RWPE2 (cell line): ENCODE data around the gene C2orf68.
"Not testable (repeated sequence)": the region's sequence is repeated elsewhere in the genome, so short reads cannot be mapped to it uniquely, and the experiment has no call there.

ENCODE experiments used
- ATAC-seq: fragments of 200-7000 bp; cut with Tn5 transposase; 3 replicates; pipeline ENCODE4 v1.9.1; 2021; ENCODE audit warnings: low read depth
- DNase-seq: peaks from one replicate; pipeline ENCODE4 v3.0.0-alpha.2; 2020; ENCODE audit warnings: low spot score
- H3K27ac ChIP-seq: fragments of 450-650 bp; 2 replicates; pipeline ENCODE4 v1.5.1; 2017; ENCODE audit warnings: mild to moderate bottlenecking; ENCODE audit not compliant: poor library complexity, severe bottlenecking
- H3K27me3 ChIP-seq: fragments of 250-450 bp; sonication (Bioruptor Pico); 2 replicates; pipeline ENCODE4 v1.5.1; 2021; ENCODE audit warnings: mild to moderate bottlenecking, moderate library complexity; ENCODE audit not compliant: insufficient read depth, poor library complexity, severe bottlenecking
- H3K36me3 ChIP-seq: fragments of 250-450 bp; sonication (Bioruptor Pico); 2 replicates; pipeline ENCODE4 v1.5.1; 2020; ENCODE audit warnings: low read depth, mild to moderate bottlenecking, moderate library complexity
- H3K4me1 ChIP-seq: fragments of 250-450 bp; sonication (Bioruptor Pico); 2 replicates; pipeline ENCODE4 v1.5.1; 2021; ENCODE audit warnings: mild to moderate bottlenecking, moderate library complexity; ENCODE audit not compliant: insufficient read depth, poor library complexity, severe bottlenecking
- H3K4me3 ChIP-seq: fragments of 250-450 bp; sonication (Bioruptor Pico); 2 replicates; pipeline ENCODE4 v1.5.1; 2021; ENCODE audit warnings: mild to moderate bottlenecking, moderate library complexity; ENCODE audit not compliant: severe bottlenecking
- H3K9me3 ChIP-seq: fragments of 250-450 bp; sonication (Bioruptor Pico); 2 replicates; pipeline ENCODE4 v1.5.1; 2021; ENCODE audit warnings: mild to moderate bottlenecking, moderate library complexity; ENCODE audit not compliant: severe bottlenecking
- CTCF ChIP-seq: fragments of 450-650 bp; IDR thresholded peaks from one replicate; pipeline ENCODE4 v1.5.1; 2017; ENCODE audit warnings: mild to moderate bottlenecking, moderate library complexity; ENCODE audit not compliant: poor library complexity, severe bottlenecking

The C2orf68 gene

GRCh38 chr2:85561280-85562212 is 50.3 kb downstream of the C2orf68 start, which contains the start of gene GGCX:
TSS of gene GGCX (minus strand) at chr2:85561493. CDS start at chr2:85561428, 65 bp downstream.
- ATAC-seq (peak; percentile 94), DNase-seq (peak; percentile 93)
- Histone ChIP-seq H3K27me3 (no peaks in the 10 kb centered on the region), H3K4me3 (peak within 1 kb of the TSS; percentile 50), H3K36me3 (peaks cover 30% of the 10 kb centered on the region), H3K9me3 (no peaks in the 10 kb centered on the region), H3K27ac (peak within 1 kb of the TSS; percentile 34), H3K4me1 (no peaks in the 10 kb centered on the region)
- TF ChIP-seq CTCF, result no peak

- peak overlapping the region; percentile 34 for H3K27ac ChIP-seq
- ATAC-seq, result peak; percentile 20
Measured at GRCh38 chr2:85560812-85561279, 51.0 kb downstream of the C2orf68 start.

GRCh38 chr2:85560403-85560726 is 51.5 kb downstream of the C2orf68 start:
- H3K4me3 ChIP-seq, result peak overlapping the region; percentile 50
- H3K27ac ChIP-seq, H3K4me1 ChIP-seq, ATAC-seq, H3K27me3 ChIP-seq, H3K9me3 ChIP-seq, DNase-seq: not testable (repeated sequence)
- H3K36me3 ChIP-seq, result peaks cover 41% of the 10 kb centered on the region

More at GRCh38 chr2:85560812-85561279, 51.0 kb downstream of the C2orf68 start:
- H3K4me1 ChIP-seq, result no peaks in the 10 kb centered on the region
- H3K27me3 ChIP-seq, result no peaks in the 10 kb centered on the region
- peak overlapping the region; percentile 50 for H3K4me3 ChIP-seq
- H3K36me3 ChIP-seq, result peaks cover 37% of the 10 kb centered on the region
- no peak for DNase-seq
- H3K9me3 ChIP-seq, result no peaks in the 10 kb centered on the region
- no peak for TF ChIP-seq CTCF

GRCh38 chr2:85558160-85558559 is 53.7 kb downstream of the C2orf68 start:
- Histone ChIP-seq H3K9me3 (no peaks in the 10 kb centered on the region), H3K4me3 (no peak overlapping the region), H3K27me3 (no peaks in the 10 kb centered on the region), H3K4me1 (no peaks in the 10 kb centered on the region), H3K27ac (no peak overlapping the region), H3K36me3 (peaks cover 61% of the 10 kb centered on the region)
- no peak for TF ChIP-seq CTCF
- no peak for ATAC-seq
- no peak for DNase-seq

GRCh38 chr2:85557130-85557529 is 54.7 kb downstream of the C2orf68 start:
- H3K27ac ChIP-seq, result no peak overlapping the region
- no peak for TF ChIP-seq CTCF
- H3K27me3 ChIP-seq, result no peaks in the 10 kb centered on the region
- ATAC-seq (no peak), DNase-seq (no peak)
- no peaks in the 10 kb centered on the region for H3K9me3 ChIP-seq
- peaks cover 70% of the 10 kb centered on the region for H3K36me3 ChIP-seq
- H3K4me1 ChIP-seq, result no peaks in the 10 kb centered on the region
- no peak overlapping the region for H3K4me3 ChIP-seq
